Testis (tissue), 2 donors: ENCODE results near the gene MKKS.

ENCODE experiments used
- POLR2A ChIP-seq: fragments of 450-650 bp; IDR thresholded peaks from one replicate; pipeline ENCODE4 v1.6.1; 2017; ENCODE audit warnings: antibody characterized with exemption, mild to moderate bottlenecking, moderate library complexity
- TF ChIP-seq, protein P1 (sequence below), 3 experiments: fragments of 450-650 bp in 2 of 3; fragments of 200-600 bp in 1 of 3; sonication (generic) in 1 of 3; IDR thresholded peaks; one replicate each; pipeline ENCODE4 v1.5.1; 2016 to 2019; ENCODE audit warnings: antibody characterized with exemption in 3 of 3, mild to moderate bottlenecking in 2 of 3, moderate library complexity in 1 of 3

- TF ChIP-seq, protein P1, sequence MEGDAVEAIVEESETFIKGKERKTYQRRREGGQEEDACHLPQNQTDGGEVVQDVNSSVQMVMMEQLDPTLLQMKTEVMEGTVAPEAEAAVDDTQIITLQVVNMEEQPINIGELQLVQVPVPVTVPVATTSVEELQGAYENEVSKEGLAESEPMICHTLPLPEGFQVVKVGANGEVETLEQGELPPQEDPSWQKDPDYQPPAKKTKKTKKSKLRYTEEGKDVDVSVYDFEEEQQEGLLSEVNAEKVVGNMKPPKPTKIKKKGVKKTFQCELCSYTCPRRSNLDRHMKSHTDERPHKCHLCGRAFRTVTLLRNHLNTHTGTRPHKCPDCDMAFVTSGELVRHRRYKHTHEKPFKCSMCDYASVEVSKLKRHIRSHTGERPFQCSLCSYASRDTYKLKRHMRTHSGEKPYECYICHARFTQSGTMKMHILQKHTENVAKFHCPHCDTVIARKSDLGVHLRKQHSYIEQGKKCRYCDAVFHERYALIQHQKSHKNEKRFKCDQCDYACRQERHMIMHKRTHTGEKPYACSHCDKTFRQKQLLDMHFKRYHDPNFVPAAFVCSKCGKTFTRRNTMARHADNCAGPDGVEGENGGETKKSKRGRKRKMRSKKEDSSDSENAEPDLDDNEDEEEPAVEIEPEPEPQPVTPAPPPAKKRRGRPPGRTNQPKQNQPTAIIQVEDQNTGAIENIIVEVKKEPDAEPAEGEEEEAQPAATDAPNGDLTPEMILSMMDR (IDR thresholded peaks at IDR 0.05) = no peak
- no peak for TF ChIP-seq POLR2A
These were observed 47.7 kb upstream of the MKKS start for GRCh38 chr20:10481676-10482075.
